ENCODE measurements around the gene YPEL3.

DNA sequence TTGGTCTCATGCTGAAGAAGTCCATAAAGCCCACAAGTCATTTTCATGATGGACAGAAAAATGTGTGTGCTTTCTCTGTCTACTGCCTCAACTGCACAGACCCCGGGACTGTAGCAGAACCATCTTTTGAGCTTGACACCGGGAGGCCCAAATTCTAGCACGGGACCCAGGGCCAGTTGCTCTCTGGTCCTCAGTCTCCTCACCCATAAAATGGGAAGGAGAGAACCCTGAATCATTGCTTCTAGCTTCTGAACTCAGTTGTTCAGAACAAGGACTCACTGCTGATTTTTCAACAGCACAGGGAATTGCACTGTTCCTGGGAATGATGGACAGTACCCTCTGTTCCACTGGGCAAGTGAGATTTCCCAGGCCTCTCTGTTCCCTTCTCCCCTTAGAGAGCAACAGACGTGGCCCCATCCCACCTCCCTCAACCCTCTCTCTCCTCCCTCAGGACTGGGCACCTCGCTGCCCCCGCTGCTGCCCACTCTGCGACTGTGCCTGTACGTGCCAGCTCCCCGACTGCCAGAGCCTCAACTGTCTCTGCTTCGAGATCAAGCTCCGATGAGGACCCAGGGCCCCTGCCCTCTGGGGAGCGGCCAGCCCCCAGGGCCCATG, 32.6 kb downstream of the YPEL3 start:
- TF ChIP-seq, protein P1, sequence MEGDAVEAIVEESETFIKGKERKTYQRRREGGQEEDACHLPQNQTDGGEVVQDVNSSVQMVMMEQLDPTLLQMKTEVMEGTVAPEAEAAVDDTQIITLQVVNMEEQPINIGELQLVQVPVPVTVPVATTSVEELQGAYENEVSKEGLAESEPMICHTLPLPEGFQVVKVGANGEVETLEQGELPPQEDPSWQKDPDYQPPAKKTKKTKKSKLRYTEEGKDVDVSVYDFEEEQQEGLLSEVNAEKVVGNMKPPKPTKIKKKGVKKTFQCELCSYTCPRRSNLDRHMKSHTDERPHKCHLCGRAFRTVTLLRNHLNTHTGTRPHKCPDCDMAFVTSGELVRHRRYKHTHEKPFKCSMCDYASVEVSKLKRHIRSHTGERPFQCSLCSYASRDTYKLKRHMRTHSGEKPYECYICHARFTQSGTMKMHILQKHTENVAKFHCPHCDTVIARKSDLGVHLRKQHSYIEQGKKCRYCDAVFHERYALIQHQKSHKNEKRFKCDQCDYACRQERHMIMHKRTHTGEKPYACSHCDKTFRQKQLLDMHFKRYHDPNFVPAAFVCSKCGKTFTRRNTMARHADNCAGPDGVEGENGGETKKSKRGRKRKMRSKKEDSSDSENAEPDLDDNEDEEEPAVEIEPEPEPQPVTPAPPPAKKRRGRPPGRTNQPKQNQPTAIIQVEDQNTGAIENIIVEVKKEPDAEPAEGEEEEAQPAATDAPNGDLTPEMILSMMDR (IDR thresholded peaks at IDR 0.05) = no peak
- TF ChIP-seq POLR2A (IDR thresholded peaks at IDR 0.05) (no peak), EP300 (IDR thresholded peaks at IDR 0.05) (no peak)
